LoVo (cell line): ENCODE data around the gene CLDN24.
"Not testable (repeated sequence)": the region's sequence is repeated elsewhere in the genome, so short reads cannot be mapped to it uniquely, and the experiment has no call there.

Experiments used
- DNase-seq: peaks from one replicate; pipeline ENCODE4 v3.0.0-alpha.2; 2016; ENCODE audit warnings: low spot score

Gene CLDN24

DNA sequence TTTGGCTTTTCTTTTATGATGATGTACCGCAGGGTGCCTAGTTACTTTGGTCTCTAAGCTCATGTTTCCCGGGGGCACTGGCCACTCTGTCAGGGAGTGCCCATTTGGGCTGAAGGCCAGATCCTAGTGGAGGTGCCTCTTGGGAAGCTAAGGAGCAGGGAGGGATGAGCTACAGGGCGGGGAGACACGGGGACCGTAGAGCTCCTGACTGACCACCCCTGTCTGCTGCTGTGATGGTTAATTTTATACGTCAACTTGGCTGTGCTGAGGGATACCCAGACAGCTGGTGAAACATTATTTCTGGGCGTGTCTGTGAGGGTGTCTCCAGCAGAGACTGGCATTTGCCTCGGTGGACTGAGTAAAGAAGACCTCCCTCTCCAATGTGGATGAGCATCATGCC, 24.9 kb upstream of the CLDN24 start:
- no peak for DNase-seq

DNA sequence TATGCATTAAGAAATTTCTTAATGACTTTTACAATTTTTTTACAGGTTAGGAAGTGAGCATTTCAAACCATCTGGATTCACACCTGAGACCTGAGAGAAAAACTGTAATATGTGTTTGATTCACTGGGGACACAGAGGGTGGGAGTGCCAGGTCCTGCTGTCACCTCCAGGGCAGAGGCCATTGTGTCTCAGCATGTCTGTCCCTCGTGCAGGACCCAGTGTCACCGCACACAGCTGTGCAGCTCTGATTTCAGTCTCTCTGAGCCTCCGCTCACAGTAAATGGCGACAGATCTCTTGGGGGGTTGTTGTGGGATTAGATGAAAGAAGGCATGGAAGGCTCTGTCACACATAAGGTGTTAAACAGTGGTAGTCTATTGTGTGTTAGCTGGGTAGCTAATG, 23.0 kb upstream of the CLDN24 start:
- no peak for DNase-seq

DNA sequence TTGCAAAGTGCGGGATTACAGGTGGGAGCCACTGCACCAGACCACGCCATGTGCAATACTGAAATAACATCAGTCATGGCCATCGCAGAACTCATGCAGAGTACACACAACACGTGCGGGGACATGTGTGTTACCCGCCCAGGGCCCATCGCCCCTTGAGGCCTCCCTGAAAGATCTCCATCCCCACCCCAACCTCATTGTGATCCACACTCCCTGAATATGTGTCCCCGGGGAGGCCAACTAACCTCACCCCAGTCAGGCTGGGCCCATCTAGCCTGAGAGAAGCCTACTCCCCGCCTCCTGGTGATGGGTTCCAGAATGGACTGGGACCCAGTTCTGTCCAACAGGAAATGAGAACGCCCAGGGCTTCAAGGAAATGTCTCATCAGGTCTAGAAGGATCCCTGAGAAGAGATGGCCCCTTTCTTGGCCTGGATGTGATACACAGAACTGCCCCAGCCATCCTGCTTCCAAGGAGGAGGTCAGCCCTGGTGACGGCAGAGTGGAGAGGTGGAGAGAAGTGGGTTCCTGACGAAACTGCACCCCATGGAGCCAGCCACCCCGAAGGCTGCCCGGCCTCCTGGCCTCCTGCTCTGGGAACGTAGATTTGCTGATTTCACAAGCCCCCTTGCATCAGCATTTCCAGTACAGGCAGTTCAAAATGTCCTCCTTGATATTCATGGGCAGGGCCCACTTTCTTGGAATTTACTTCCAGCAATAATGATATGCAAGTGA, 22.5 kb upstream of the CLDN24 start:
- DNase-seq = no peak

DNA sequence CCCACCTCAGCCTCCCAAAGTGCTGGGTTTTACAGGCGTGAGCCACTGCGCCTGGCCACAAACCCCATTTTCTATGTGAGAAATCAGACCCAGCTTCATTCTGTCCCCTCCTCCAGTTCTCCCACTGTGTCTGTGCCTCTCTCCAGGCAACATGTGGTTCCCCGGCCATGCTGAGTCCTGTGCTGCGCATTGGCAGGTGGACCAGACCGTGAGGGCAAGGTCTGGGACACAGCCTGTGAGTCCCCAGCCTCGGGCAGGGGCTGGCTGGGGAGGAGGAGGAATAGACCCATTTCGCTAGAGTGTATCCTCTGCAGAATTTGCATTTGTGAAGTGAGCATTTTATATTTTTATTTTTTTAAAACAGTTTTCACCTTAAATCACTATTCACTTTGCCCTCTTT, 21.5 kb upstream of the CLDN24 start:
- DNase-seq = no peak

DNA sequence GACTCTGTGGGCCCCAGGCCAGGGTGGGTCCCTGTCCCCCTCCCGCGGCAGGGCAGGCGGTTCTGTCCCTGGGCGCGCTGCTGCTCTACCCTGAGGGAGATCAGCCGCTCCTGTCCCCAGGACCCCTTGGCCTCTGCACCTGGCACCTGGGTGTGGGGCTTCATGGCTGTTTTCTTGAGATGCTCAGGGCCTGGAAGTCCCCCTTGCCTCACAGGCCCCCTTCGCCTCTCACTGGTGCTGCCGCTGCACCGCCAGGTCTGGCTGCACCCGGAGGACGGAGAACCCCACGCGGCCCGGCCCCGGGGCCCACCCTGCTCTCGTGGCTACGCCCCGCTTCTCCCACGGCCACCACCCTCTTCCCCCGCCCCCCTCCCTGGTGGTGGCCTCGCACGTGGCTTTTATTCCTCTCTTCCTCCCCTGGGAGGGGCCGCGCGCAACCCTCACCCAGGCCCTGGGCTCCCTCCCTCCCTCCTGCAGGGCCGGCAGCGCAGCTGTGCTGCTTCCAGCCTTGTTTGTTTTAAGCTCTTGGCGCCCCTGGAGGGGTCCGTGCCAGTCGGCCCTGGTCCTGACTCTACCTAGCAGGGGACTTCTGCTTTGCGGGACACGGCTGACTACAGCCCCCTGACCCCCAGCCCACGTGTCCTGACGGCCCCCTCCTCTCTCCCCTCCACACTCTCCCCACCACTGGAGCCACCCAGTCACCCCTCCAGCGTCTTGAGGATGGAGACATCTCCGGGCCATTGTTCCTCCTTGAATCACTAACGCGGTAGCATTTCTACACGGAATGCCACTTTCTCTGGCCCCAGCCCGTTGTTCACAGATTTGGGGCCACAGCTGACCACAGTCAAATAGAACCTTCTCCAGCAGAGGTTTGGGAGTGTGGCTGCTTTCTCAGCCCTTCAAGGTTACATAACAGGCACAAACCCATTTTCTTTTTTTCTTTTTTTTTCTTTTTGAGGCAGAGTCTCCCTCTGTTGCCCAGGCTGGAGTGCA, 20.6 kb upstream of the CLDN24 start:
- DNase-seq = no peak

DNA sequence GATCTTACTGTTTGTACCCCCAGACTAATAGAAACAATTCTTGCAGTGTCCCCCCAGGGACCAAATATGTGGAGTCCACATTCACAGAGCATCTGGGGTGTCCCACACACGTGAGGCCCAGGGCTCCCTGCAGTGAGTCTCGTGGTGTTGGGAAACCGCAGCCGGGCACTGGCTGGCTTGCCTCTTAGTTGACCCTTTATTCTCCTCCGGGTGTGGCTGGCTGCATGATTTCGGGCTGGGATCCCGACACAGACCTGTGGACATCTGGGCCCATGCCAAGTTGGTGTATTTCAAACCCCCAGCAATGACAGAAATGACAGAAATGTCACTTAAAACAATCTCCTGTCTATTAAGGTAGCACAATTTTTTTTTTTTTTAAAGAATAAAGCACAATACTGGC, 15.6 kb upstream of the CLDN24 start:
- no peak for DNase-seq

DNA sequence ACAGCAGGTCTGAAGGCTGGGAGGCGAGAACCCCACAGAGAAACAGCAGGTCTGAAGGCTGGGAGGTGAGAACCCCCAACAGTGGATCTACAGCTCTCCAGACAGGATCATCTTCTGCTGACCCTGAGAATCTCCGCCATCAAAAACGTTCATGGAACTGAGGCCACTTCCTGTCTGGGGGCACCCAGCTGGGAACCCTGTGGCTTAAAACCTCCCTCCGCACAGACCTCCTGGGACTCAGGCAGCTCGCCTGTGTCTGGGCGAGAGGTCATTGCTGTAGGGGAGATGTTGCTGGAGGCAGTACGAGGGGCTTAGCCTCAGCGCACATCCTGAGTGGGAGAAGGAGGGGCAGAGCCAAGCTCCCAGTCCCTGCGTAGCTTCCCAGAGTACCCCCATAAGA, 15.1 kb upstream of the CLDN24 start:
- DNase-seq = no peak

DNA sequence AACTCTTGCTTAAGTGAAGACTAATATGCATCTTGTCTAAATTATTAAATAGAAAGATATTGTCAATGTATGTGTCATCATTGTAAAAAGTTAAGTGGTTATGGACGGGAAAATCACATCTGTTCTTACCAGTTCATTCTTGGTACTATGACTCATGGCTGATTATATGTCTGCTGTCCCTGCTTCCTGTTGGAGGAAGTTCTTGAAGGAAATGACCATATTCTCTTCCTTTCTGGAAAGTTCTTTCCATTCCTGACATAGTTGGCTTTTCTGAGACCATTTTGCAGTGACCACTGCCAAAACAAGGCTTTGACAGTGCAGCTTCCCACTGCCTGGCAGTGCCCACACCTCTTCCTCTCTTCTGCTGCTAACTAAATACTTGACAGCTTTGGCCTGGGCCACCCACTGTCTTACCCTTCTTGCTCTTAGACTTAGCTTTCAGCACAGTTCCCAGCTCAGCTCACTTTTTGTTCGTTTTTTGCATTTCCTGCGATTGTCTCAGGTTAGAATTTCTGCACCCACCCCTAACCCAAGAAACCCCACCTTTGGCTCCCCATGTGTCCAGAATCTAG, 13.2 kb upstream of the CLDN24 start:
- peak; percentile 68 for DNase-seq

DNA sequence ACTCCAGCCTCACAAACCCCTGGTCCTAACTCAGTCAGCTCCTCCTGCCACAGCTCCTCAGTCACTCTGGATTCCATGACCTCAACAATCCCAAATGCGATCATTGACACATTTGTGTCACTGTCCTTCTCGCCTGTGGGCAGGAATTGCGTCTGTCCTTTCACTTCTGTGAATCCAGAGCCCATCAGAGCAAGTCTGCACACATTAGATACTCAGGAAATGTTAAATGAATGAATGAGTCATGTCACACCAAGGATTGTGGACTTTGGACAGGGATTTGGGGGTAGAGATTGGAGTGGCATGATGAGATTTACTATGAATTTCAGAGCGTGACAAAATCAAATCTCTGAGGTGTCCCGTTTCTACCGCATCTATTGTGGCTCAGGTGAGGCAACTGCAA, 11.8 kb upstream of the CLDN24 start:
- peak; percentile 82 for DNase-seq

DNA sequence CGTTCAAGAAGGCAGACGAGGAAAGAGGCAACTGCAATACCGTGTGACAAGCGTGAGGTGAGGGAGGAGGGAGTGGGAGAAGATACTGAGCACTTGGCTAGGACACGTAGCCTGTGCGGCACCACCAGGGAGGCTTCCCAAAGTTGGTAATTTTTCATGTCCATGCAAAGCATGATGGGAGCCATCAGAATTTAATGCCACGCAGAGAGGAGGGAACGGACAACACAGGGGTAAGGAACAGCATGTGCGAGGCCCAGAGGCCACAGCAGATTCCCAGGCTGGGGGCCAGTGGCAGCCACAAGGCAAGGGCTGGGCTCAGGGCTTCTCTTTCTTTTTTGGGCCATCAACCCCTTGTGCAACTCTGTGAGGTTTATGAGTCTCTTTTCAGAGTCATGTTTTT, 11.0 kb upstream of the CLDN24 start:
- no peak for DNase-seq

DNA sequence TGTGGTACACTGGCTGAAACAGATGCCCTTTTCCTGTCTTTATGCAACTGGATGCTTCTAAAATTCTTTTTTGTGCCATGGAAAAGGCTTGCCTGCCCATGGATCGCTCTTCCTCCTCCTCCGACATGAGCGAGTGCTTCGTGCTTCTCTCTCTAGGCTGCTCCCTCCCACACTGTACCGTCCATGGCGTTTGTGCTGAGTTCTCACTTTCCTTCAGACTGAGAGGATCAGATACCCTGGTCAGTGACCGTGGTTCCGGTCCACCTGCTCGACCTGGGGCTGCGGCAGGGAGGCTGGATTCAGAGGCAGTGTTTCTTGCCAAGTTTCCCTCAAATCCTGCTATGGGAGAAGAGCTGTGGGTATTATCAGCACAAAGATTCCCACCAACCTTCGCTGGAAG, 10.2 kb upstream of the CLDN24 start:
- no peak for DNase-seq

DNA sequence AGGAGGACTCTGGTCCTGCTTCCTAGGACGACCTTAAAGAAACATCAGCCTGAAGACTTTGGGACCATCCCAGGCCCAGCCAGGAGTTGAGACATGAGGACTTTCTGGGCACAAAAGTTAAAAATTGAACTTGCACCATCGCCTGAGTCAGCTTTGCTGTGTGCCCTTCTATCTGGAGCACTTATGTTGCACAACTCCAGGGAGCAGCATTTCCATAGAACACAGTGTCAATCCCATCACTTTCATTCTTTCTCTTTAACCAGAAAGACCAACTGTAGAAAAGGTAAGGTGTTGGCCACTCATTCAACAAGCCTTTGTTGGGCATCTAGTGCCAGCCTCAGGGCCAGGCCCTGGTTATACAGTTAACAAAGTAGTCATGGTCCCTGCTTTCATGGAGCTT, 8.6 kb upstream of the CLDN24 start:
- no peak for DNase-seq

DNA sequence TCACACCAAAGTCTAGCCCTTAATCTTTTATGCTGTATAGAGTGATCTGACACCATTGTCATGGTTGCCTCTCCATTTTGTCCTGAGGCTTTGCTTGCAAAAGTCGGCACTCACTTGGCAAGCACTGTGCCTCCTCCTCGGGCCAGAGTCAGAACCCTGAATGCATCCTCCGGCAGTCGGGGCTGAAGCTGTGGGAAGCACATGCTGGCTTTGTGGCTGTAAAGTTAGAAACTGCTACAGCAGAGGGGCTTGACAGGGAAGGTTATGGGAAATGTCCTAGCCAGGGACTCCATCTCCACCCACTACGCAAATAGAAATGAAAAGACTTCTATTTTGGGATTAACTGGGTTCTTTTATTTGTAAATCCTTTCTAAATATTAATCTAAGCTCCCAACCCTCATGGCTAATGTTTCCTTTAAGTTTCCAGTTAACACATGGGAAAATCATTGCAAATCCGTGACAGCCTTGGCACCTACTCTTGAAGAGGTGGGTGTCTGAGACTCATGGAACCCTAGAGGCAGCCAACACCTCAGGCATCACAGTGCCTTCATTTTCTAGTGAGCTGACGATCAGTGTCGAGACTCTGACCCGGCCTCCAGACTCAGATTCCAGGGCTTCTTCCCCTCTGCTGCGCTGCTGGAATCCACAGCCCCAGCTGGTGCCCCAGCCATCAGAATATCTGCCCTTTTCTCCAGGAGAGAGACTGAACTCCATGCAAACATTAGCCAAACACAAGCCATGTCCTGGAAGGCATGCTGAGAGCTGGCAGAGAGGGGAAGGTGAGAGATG, 7.9 kb upstream of the CLDN24 start:
- no peak for DNase-seq

DNA sequence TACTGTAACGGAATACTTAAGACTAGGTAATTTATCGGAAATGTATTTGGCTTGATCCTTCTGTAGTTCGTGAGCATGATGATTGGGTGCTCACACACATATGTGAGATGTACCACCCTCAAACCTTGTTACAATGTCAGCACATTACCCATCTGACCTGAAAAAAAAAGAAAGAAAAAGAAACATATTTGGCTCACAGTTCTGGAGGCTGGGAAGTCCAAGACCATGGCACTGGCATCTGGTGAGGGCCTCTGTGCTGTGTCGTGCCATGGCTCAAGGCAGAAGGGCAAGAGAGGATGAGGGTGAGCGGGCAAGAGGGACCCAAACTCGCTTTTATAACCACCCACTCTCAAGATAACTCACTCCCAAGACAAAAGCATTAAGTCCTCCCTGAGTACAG, 7.0 kb upstream of the CLDN24 start:
- DNase-seq = no peak

DNA sequence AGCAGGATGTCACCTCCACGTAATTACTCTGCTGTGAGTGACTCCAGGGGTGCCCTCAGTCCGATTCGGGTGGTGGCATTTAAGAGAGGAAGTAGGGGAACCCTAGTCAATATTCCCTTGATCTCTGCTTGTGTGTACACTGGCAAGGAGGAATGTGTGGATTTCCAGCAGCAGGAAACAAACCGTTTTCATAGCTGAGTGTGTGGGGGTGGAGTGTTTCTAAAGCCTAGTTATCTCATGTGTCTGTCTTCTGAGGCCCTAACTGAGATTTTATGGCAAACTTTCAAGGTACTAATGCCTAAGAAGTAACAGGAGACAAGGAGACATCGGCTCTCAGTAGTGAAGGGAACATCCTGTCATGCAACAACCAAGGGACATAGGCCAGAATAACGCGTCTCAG, 6.6 kb upstream of the CLDN24 start:
- no peak for DNase-seq

DNA sequence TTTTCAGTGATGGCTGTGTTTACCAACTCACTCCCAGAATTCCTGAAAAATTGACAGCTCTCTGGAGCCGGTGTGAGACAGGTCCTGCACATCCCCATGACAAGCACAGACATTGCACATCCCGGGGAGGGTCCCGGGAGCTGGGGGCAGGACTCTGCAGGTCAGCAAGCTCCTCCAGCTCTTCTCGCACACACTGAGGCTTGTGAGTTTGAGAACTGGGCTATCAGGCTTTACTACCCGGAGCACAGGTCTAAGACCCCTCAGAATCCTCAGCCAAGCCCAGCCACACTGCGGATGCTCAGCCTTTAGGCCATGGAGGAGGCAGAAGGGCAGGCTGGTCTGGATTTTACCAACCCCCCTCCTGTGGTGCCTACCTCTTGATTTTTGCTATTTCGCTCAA, 5.6 kb upstream of the CLDN24 start:
- no peak for DNase-seq

DNA sequence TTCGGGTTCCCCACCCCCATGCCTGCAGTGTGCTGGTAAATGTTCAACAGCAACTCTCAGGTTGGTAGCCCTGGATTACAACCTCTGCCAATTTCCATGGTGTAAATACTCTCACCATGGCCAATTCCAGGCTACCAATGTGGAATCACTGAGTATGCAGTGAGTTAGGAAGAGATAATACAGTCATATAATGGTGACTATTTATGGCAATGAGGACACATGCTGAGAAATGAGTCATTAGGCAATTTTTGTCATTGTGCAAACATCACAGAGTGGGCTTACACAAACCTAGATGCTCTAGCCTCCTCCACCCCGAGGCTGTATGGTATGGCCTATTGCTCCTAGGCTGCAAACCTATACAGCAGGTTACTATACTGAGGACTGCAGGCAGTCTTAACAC, 4.6 kb upstream of the CLDN24 start:
- DNase-seq = peak; percentile 25

DNA sequence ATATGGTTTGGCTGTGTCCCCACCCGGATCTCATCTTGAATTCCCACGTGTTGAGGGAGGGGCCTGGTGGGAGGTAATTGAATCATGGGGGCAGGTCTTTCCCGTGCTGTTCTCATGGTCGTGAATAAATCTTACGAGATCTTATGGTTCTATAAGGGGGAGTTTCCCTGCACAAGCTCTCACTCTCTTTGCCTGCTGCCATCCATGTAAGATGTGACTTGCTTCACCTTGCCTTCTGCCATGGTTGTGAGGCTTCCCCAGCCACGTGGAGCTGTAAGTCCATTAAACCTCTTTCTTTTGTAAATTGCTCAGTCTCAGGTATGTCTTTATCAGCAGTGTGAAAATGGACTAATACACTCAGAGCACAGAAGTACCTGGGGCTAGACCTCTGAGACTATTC, 4.2 kb upstream of the CLDN24 start:
- DNase-seq = not testable (repeated sequence)

DNA sequence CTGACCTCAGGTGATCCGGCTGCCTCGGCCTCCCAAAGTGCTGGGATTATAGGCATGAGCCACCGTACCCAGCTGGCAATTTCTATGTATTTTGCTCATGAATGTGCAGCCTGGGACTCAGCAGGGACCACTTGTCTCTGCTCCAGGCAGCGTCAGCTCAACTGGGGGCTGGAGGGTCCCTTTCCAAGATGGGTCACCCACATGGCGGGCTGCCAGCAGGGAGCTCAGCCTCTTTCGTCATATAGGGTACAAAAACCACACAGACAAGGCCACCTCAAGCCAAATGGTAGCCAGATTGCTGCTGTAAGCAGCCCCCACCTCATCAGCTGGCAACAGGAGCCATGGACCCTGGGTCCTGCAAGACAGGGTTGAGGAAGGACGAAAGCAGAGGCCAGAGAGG, 2.4 kb upstream of the CLDN24 start:
- DNase-seq = no peak

DNA sequence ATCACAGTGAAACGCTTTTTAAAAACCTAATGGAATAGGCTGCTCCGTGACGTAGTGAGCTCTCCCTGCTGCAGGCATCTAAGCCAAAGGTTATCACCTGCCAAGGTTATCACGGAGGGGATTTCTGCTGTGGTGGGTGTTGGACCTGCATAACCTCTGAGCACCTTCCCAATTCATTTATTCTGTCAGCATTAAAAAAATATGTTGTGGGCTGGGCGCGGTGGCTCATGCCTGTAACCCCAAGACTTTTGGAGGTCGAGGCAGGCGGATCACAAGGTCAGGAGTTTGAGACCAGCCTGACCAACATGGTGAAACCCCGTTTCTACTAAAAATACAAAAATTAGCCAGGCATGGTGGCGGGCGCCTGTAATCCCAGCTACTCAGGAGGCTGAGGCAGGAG, 1.8 kb upstream of the CLDN24 start:
- DNase-seq = not testable (repeated sequence)

DNA sequence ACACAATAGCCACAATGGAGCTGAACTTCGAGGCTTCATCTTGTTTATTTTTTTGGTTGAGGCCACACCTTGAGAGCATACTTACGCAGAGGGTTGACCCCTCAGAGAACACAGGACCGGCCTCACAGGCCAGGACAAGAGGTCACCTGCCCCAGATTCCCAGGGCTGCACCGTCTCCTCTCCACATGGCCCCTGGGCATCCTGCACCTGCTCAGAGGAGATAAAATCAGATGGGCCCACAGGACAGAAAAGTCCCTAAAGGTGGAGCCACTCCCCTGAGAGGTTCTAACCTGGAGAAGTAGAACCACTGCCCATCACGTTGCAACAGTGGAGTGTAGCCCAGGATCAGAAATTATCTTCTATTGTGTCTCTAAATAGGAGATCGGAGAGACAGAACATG, 1.1 kb upstream of the CLDN24 start:
- DNase-seq = no peak

DNA sequence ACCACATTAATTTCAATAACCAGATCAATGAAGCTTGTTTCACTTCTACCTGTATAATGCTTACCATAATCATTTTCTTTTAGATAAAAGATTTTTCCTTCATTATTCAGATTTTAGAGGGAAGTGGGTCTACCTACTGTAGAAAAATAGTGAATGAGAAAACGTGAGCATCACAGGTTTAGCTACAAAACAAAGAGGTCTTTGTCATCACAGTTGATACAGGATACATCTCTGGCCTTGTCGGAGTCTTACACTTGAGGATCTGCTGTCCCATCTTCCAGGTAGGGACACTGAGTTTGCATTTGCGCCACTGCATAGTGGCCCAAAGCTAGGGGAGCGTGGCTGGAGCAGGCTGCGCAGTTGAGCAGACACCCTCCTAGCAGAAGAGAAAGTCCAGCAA, 710 bp downstream of the CLDN24 start:
- DNase-seq = no peak
